Spleen (tissue), 11 donors: ENCODE measurements around the gene SLC22A1. TPM values are rescaled to one million over a fixed set of nuclear protein-coding genes. Genes with fewer than 3 reads are reported as not detected.

Experiments
- DNase-seq: peaks from one replicate; pipeline ENCODE4 v3.0.0-alpha.2; 2020
- H3K27ac ChIP-seq, 8 donors: fragments of 200-600 bp; sonication (generic) in 7 of 8; 1 replicate in 4 of 8; 2 replicates in 4 of 8; pipeline versions ENCODE4 v1.5.0 to v1.8.0; 2016 to 2021; ENCODE audit warnings: inconsistent platforms in 4 of 8, mild to moderate bottlenecking in 4 of 8, moderate library complexity in 1 of 8
- H3K27me3 ChIP-seq, 7 donors: fragments of 200-600 bp; sonication (generic) in 6 of 7; replicated peaks in 1 of 7; 1 replicate in 4 of 7; 2 replicates in 3 of 7; pipeline versions ENCODE4 v1.5.0 to v1.8.0; 2016 to 2021; ENCODE audit warnings: inconsistent platforms in 3 of 7, mild to moderate bottlenecking in 1 of 7
- H3K36me3 ChIP-seq, 6 donors: fragments of 200-600 bp; sonication (generic) in 5 of 6; 1 replicate in 4 of 6; 2 replicates in 2 of 6; pipeline versions ENCODE4 v1.5.0 to v1.8.0; 2016 to 2021; ENCODE audit warnings: inconsistent platforms in 2 of 6
- H3K4me1 ChIP-seq, 6 donors: fragments of 200-600 bp; sonication (generic) in 5 of 6; 1 replicate in 3 of 6; 2 replicates in 3 of 6; pipeline versions ENCODE4 v1.5.0 to v1.8.0; 2016 to 2021; ENCODE audit warnings: inconsistent platforms in 3 of 6
- H3K4me3 ChIP-seq, 8 donors: fragments of 200-600 bp; sonication (generic) in 7 of 8; 1 replicate in 4 of 8; 2 replicates in 4 of 8; pipeline versions ENCODE4 v1.5.0 to v1.8.0; 2016 to 2021; ENCODE audit warnings: inconsistent platforms in 4 of 8, mild to moderate bottlenecking in 4 of 8, moderate library complexity in 2 of 8
- H3K9me3 ChIP-seq, 8 donors: fragments of 200-600 bp; sonication (generic) in 7 of 8; 1 replicate in 4 of 8; 2 replicates in 4 of 8; pipeline versions ENCODE4 v1.5.0 to v1.8.0; 2016 to 2021; ENCODE audit warnings: inconsistent platforms in 4 of 8
- CTCF ChIP-seq, 11 experiments: fragments of 200-600 bp in 7 of 11; fragments of 450-650 bp in 4 of 11; sonication (generic) in 4 of 11; IDR thresholded peaks in 8 of 11; conservative IDR thresholded peaks in 3 of 11; 1 replicate in 7 of 11; 2 replicates in 4 of 11; pipeline versions ENCODE4 v1.4.0 to v1.8.0; 2016 to 2021; ENCODE audit warnings: antibody characterized with exemption in 11 of 11, inconsistent platforms in 4 of 11, mild to moderate bottlenecking in 1 of 11
- POLR2A ChIP-seq, 3 donors: fragments of 450-650 bp; IDR thresholded peaks; one replicate each; pipeline ENCODE4 v1.5.1; 2017; ENCODE audit warnings: antibody characterized with exemption in 3 of 3, mild to moderate bottlenecking in 1 of 3
- POLR2AphosphoS5 ChIP-seq, 3 donors: sonication (generic); formaldehyde crosslinking; IDR thresholded peaks; one replicate each; pipeline ENCODE4 v1.5.1; 2017; ENCODE audit warnings: antibody characterized with exemption in 3 of 3
- WGBS, 5 donors: extraction: QIAGEN DNeasy Blood & Tissue Kit in 3 of 5; methylation state at CpG; one replicate each; pipeline versions ENCODE4 v1.1.5 to v1.1.7; 2013 to 2018; 5-methylcytosine and 5-hydroxymethylcytosine counted together
- intact Hi-C: fragments of 100-400 bp; cut with DNase I; formaldehyde crosslinking; loops from one replicate; pipeline ENCODE4 v1.15.0; 2023; ENCODE audit warnings: low total_unique reads
- polyA plus RNA-seq, 3 donors: library from polyadenylated mRNA; stranded (reverse); fragments of 200-250 nt; gene quantifications; one replicate each; pipeline ENCODE4 v1.2.1, GENCODE V29; 2013
- total RNA-seq, 7 donors: library from RNA; depleted of rRNA in 3 of 7; stranded (reverse); fragments of >200 nt in 3 of 7; fragmentation: NEBNext Ultra II Directional in 4 of 7; extraction: Animal tissue kit (Norgen Biotek cat#: 25700) in 4 of 7; gene quantifications; one replicate each; pipeline versions ENCODE4 v1.1.0 to v1.2.1, GENCODE V29; 2016 to 2021
- donor health status: healthy with polysubstance abuse.
- donor health status: DM: no; HTN: no; CAD: no; lungs with moderate emphysema.
- donor health status: DM: no; HTN: no; CAD: no.
- donor health status: Bipolar disorder and iron deficiency.
- donor health status: healthy.
- donor health status: DM: no; HTN: no; CAD: no.
- donor health status: DM: yes; HTN: yes; CAD: no.

Gene SLC22A1
- total and polyA plus RNA-seq, 10 donors, result 0.23 to 6.1 (median 3.9) TPM

- Histone ChIP-seq H3K4me3 (no peak overlapping the region), H3K36me3 (no peaks in the 10 kb centered on the region), H3K27me3 (peaks cover 0 to 19% (median 0%) of the 10 kb centered on the region in 7 donors), H3K9me3 (peaks cover 0 to 5% (median 0%) of the 10 kb centered on the region in 8 donors), H3K27ac (no peak overlapping the region), H3K4me1 (no peaks in the 10 kb centered on the region)
- 86 to 92% (median 88%) methylated on average over 7 of the region's 7 CpGs for WGBS, 5 donors
- no peak for DNase-seq
- intact Hi-C loops, result no loop called here
- TF ChIP-seq POLR2A (IDR thresholded peaks at IDR 0.05), result no peak
- no peak for TF ChIP-seq POLR2AphosphoS5 (IDR thresholded peaks at IDR 0.05)
- TF ChIP-seq CTCF (IDR thresholded peaks at IDR 0.05 in 8 of 11, conservative IDR thresholded peaks at IDR 0.05 in 3 of 11), result no peak
These were observed 46.2 kb downstream of the SLC22A1 start for GRCh38 chr6:160167604-160168399.

GRCh38 chr6:160170018-160170680 is 48.5 kb downstream of the SLC22A1 start:
- Histone ChIP-seq H3K4me1 (no peaks in the 10 kb centered on the region), H3K27me3 (peaks cover 0 to 14% (median 0%) of the 10 kb centered on the region in 7 donors), H3K4me3 (no peak overlapping the region), H3K36me3 (no peaks in the 10 kb centered on the region), H3K9me3 (peaks cover 0 to 5% (median 0%) of the 10 kb centered on the region in 8 donors), H3K27ac (no peak overlapping the region)
- 52 to 72% (median 64%) methylated on average over 6 of the region's 6 CpGs for WGBS, 5 donors
- no peak for DNase-seq
- TF ChIP-seq POLR2A (IDR thresholded peaks at IDR 0.05), result no peak
- TF ChIP-seq CTCF (IDR thresholded peaks at IDR 0.05 in 8 of 11, conservative IDR thresholded peaks at IDR 0.05 in 3 of 11), result no peak
- no peak for TF ChIP-seq POLR2AphosphoS5 (IDR thresholded peaks at IDR 0.05)
- intact Hi-C loops, result no loop called here

GRCh38 chr6:160172704-160173103 is 51.1 kb downstream of the SLC22A1 start:
- H3K36me3 ChIP-seq, result no peaks in the 10 kb centered on the region
- WGBS, 5 donors, result 83 to 94% (median 90%) methylated on average over 5 of the region's 5 CpGs
- intact Hi-C loops, result no loop called here
- H3K27ac ChIP-seq, result no peak overlapping the region
- no peak for TF ChIP-seq CTCF (IDR thresholded peaks at IDR 0.05 in 8 of 11, conservative IDR thresholded peaks at IDR 0.05 in 3 of 11)
- TF ChIP-seq POLR2AphosphoS5 (IDR thresholded peaks at IDR 0.05), result no peak
- no peak for DNase-seq
- H3K27me3 ChIP-seq, result peaks cover 0 to 12% (median 0%) of the 10 kb centered on the region in 7 donors
- no peaks in the 10 kb centered on the region for H3K9me3 ChIP-seq
- H3K4me1 ChIP-seq, result no peaks in the 10 kb centered on the region
- no peak overlapping the region for H3K4me3 ChIP-seq
